Measurements from ENCODE around the gene ARHGAP26. TPM values are rescaled to one million over a fixed set of nuclear protein-coding genes. Genes with fewer than 3 reads are reported as not detected.

Gene ARHGAP26
- polyA plus RNA-seq, 3 donors, result 26.5 to 56.8 (median 28.7) TPM

- Histone ChIP-seq H3K27ac (ENCODE audit: low read depth in 1 of 2, low read length in 2 of 2) (no peak overlapping the region), H3K27me3 (ENCODE audit: control insufficient read depth in 2 of 2, insufficient read depth in 2 of 2, low read length in 2 of 2) (no peaks in the 10 kb centered on the region), H4K20me1 (ENCODE audit: insufficient read depth, low read length) (peaks cover 41% of the 10 kb centered on the region), H3K9me3 (replicated peaks in 1 of 2; ENCODE audit: control insufficient read depth in 1 of 2, insufficient read depth in 1 of 2, low read length in 2 of 2) (no peaks in the 10 kb centered on the region), H2AFZ (ENCODE audit: insufficient read depth, low read depth, low read length, poor library complexity, severe bottlenecking) (no peak overlapping the region), H3K36me3 (replicated peaks in 1 of 2; ENCODE audit: control insufficient read depth in 1 of 2, insufficient read depth in 2 of 2, low read length in 2 of 2) (peaks cover 17 to 32% of the 10 kb centered on the region in 2 donors), H3K79me2 (ENCODE audit: insufficient read depth, low read length) (no peaks in the 10 kb centered on the region), H3K9ac (ENCODE audit: insufficient read depth, low read length, poor library complexity, severe bottlenecking) (no peak overlapping the region), H3K4me2 (replicated peaks; ENCODE audit: extremely low read depth, low read length, poor library complexity, severe bottlenecking) (no peak overlapping the region), H3K4me1 (ENCODE audit: control insufficient read depth in 1 of 2, insufficient read depth in 2 of 2, low read length in 2 of 2) (peaks cover 31 to 37% of the 10 kb centered on the region in 2 donors), H3K4me3 (replicated peaks in 1 of 3; ENCODE audit: low read depth in 2 of 3, low read length in 3 of 3) (no peak overlapping the region)
- no peak overlapping the region for H3K27ac Mint-ChIP-seq
- 100% methylated on average over 3 of the region's 5 CpGs for WGBS (ENCODE audit: insufficient coverage)
- H3K27me3 Mint-ChIP-seq (ENCODE audit: low read depth in 3 of 3), result peaks cover 0 to 2% (median 0%) of the 10 kb centered on the region in 3 donors
- peaks cover 32 to 51% of the 10 kb centered on the region in 2 donors for H3K36me3 Mint-ChIP-seq
- H3K4me1 Mint-ChIP-seq, result peaks cover 48% of the 10 kb centered on the region
- DNase-seq, result no peak
- H3K4me3 Mint-ChIP-seq, result no peak overlapping the region
- intact Hi-C loops (cut with micrococcal nuclease), result no loop called here
- H3K9me3 Mint-ChIP-seq, result no peaks in the 10 kb centered on the region
- TF ChIP-seq CTCF (IDR thresholded peaks at IDR 0.05), result no peak
Measured at GRCh38 chr5:143224672-143225071, 454.5 kb downstream of the ARHGAP26 start.

GRCh38 chr5:143225511-143225910, 455.3 kb downstream of the ARHGAP26 start:
- Histone ChIP-seq H2AFZ (ENCODE audit: insufficient read depth, low read depth, low read length, poor library complexity, severe bottlenecking) (no peak overlapping the region), H3K4me1 (ENCODE audit: control insufficient read depth in 1 of 2, insufficient read depth in 2 of 2, low read length in 2 of 2) (peaks cover 23 to 29% of the 10 kb centered on the region in 2 donors), H3K36me3 (replicated peaks in 1 of 2; ENCODE audit: control insufficient read depth in 1 of 2, insufficient read depth in 2 of 2, low read length in 2 of 2) (peaks cover 17 to 32% of the 10 kb centered on the region in 2 donors), H3K27me3 (ENCODE audit: control insufficient read depth in 2 of 2, insufficient read depth in 2 of 2, low read length in 2 of 2) (no peaks in the 10 kb centered on the region), H3K27ac (ENCODE audit: low read depth in 1 of 2, low read length in 2 of 2) (no peak overlapping the region), H3K79me2 (ENCODE audit: insufficient read depth, low read length) (no peaks in the 10 kb centered on the region), H3K9ac (ENCODE audit: insufficient read depth, low read length, poor library complexity, severe bottlenecking) (no peak overlapping the region), H3K4me2 (replicated peaks; ENCODE audit: extremely low read depth, low read length, poor library complexity, severe bottlenecking) (no peak overlapping the region), H3K4me3 (replicated peaks in 1 of 3; ENCODE audit: low read depth in 2 of 3, low read length in 3 of 3) (no peak overlapping the region), H3K9me3 (replicated peaks in 1 of 2; ENCODE audit: control insufficient read depth in 1 of 2, insufficient read depth in 1 of 2, low read length in 2 of 2) (no peaks in the 10 kb centered on the region), H4K20me1 (ENCODE audit: insufficient read depth, low read length) (peaks cover 39% of the 10 kb centered on the region)
- 94% methylated on average over 2 of the region's 4 CpGs for WGBS (ENCODE audit: insufficient coverage)
- intact Hi-C loops (cut with micrococcal nuclease), result no loop called here
- H3K4me3 Mint-ChIP-seq, result no peak overlapping the region
- H3K27me3 Mint-ChIP-seq (ENCODE audit: low read depth in 3 of 3), result no peaks in the 10 kb centered on the region
- no peak for TF ChIP-seq CTCF (IDR thresholded peaks at IDR 0.05)
- no peak overlapping the region for H3K27ac Mint-ChIP-seq
- peaks cover 32 to 47% of the 10 kb centered on the region in 2 donors for H3K36me3 Mint-ChIP-seq
- peaks cover 47% of the 10 kb centered on the region for H3K4me1 Mint-ChIP-seq
- no peak for DNase-seq
- H3K9me3 Mint-ChIP-seq, result no peaks in the 10 kb centered on the region
